ENCODE data around the gene CABLES2. TPM values are rescaled to one million over a fixed set of nuclear protein-coding genes. Genes with fewer than 3 reads are reported as not detected.

Gene CABLES2
- total and polyA plus RNA-seq, 2 of the 4 experiments (the other 2 are of a cell fraction) = 1.4 to 5.1 TPM

GRCh38 chr20:62446888-62447869, 40.1 kb upstream of the CABLES2 start:
- POLR2A ChIA-PET (ENCODE audit: unreplicated experiment) = no interaction called here
- H2BK20ac ChIP-seq (ENCODE audit: low read depth, low read length) = no peak overlapping the region
- H3K18ac ChIP-seq (ENCODE audit: low read depth, low read length) = no peak overlapping the region
- no peak overlapping the region for H2AFZ ChIP-seq (replicated peaks; ENCODE audit: low read length, poor library complexity)
- H3K4me3 ChIP-seq (ENCODE audit: insufficient read depth, low read depth, low read length) = no peak overlapping the region
- no peak overlapping the region for H3K14ac ChIP-seq (replicated peaks; ENCODE audit: low read depth, low read length)
- TF ChIP-seq MAFK (IDR thresholded peaks at IDR 0.05; ENCODE audit: low read depth, low read length) (no peak), RCOR1 (IDR thresholded peaks at IDR 0.05; ENCODE audit: insufficient replicate concordance, low read length) (no peak), MXI1 (IDR thresholded peaks at IDR 0.05; ENCODE audit: borderline replicate concordance, low read depth, low read length) (no peak), USF2 (IDR thresholded peaks at IDR 0.05; ENCODE audit: low read depth, low read length) (no peak), MAZ (IDR thresholded peaks at IDR 0.05; ENCODE audit: borderline replicate concordance, low read depth, low read length) (no peak), POLR2A (IDR thresholded peaks at IDR 0.05; ENCODE audit: low read depth, low read length) (no peak), CHD1 (IDR thresholded peaks at IDR 0.05; ENCODE audit: low read depth, low read length) (no peak), ELK1 (IDR thresholded peaks at IDR 0.05; ENCODE audit: borderline replicate concordance, low read depth, low read length) (no peak), RAD21 (IDR thresholded peaks at IDR 0.05; ENCODE audit: low read length) (no peak), BHLHE40 (IDR thresholded peaks at IDR 0.05; ENCODE audit: low read depth, low read length) (no peak), FOS (IDR thresholded peaks at IDR 0.05; ENCODE audit: low read depth, low read length) (no peak), NFE2L2 (IDR thresholded peaks at IDR 0.05; ENCODE audit: low read depth, low read length) (no peak)
- H3K4ac ChIP-seq (ENCODE audit: low read depth, low read length) = no peak overlapping the region
- H2BK120ac ChIP-seq (ENCODE audit: low read depth, low read length) = no peak overlapping the region
- CTCF ChIA-PET = no interaction called here
- H4K91ac ChIP-seq (ENCODE audit: insufficient read depth, low read depth, low read length) = no peak overlapping the region
- BruUV-seq (replicated peaks) = no TSS peak
- no peak overlapping the region for H2AK5ac ChIP-seq (ENCODE audit: low read depth, low read length)
- in situ Hi-C loops (cut with MboI; ENCODE audit: low sequenced_read_pairs) (no loop called here), intact Hi-C loops (cut with micrococcal nuclease) (no loop called here), dilution Hi-C loops (cut with HindIII; ENCODE audit: low sequenced_read_pairs, unreplicated experiment) (no loop called here)
- H4K8ac ChIP-seq (ENCODE audit: low read depth in 2 of 2, low read length in 2 of 2) = no peak overlapping the region
- H3K23ac ChIP-seq (ENCODE audit: low read depth, low read length) = no peak overlapping the region
- no peaks in the 10 kb centered on the region for H4K20me1 ChIP-seq (ENCODE audit: insufficient read depth, low read length)
- H2BK5ac ChIP-seq (ENCODE audit: low read depth, low read length, poor library complexity, severe bottlenecking) = no peak overlapping the region
- H3K79me1 ChIP-seq (ENCODE audit: low read depth in 1 of 2, low read length in 2 of 2) = no peaks in the 10 kb centered on the region
- H2BK15ac ChIP-seq (ENCODE audit: low read depth, low read length) = no peak overlapping the region
- no peak overlapping the region for H4K5ac ChIP-seq (ENCODE audit: low read depth, low read length)
- no peak overlapping the region for H3K56ac ChIP-seq (ENCODE audit: extremely low read depth, insufficient read depth, low read length)
- H3K27me3 ChIP-seq (ENCODE audit: control insufficient read depth, insufficient read depth, low read length) = peaks cover 23% of the 10 kb centered on the region; the same call in 1 of the 2 replicates
- WGBS, 2 experiments (ENCODE audit: extremely low coverage in 2 of 2, insufficient read length in 1 of 2) = 81% methylated on average over 29 of the region's 44 CpGs; no CpG with 5 or more reads in 1 of the 2 experiments
- no peak overlapping the region for H3K4me2 ChIP-seq (ENCODE audit: low read depth, low read length)
- H3K9me3 ChIP-seq (ENCODE audit: control insufficient read depth, insufficient read depth, low read length) = peaks cover 2% of the 10 kb centered on the region; the same call in 1 of the 2 replicates
- H2AK9ac ChIP-seq (replicated peaks; ENCODE audit: low read depth, low read length, poor library complexity) = no peak overlapping the region
- H3K36me3 ChIP-seq (ENCODE audit: control insufficient read depth, insufficient read depth, low read length) = no peaks in the 10 kb centered on the region
- DNase-seq = no peak
- no peak overlapping the region for H3K9ac ChIP-seq (ENCODE audit: low read depth, low read length)
- no peak overlapping the region for H3K27ac ChIP-seq (ENCODE audit: insufficient read depth, low read length)
- ATAC-seq (ENCODE audit: low read depth) = no peak
- no peaks in the 10 kb centered on the region for H3K9me1 ChIP-seq (ENCODE audit: insufficient read depth, low read length)
- no peaks in the 10 kb centered on the region for H3K4me1 ChIP-seq (ENCODE audit: control insufficient read depth, insufficient read depth, low read length)

Measured in IMR-90 (cell line).